ENCODE measurements around the gene CLSTN2. TPM values are rescaled to one million over a fixed set of nuclear protein-coding genes. Genes with fewer than 3 reads are reported as not detected.

The CLSTN2 gene
- total RNA-seq, 4 donors from 2014 or later, result 13.4 to 21.3 (median 19.4) TPM

- no peak overlapping the region for H3K4me3 ChIP-seq
- no peaks in the 10 kb centered on the region for H3K9me3 ChIP-seq
- no peak overlapping the region for H3K27ac ChIP-seq
- 57 to 74% methylated on average over 6 of the region's 6 CpGs for WGBS, 2 donors
- TF ChIP-seq POLR2A (IDR thresholded peaks at IDR 0.05) (no peak), EP300 (IDR thresholded peaks at IDR 0.05) (no peak)
- TF ChIP-seq, protein P1, sequence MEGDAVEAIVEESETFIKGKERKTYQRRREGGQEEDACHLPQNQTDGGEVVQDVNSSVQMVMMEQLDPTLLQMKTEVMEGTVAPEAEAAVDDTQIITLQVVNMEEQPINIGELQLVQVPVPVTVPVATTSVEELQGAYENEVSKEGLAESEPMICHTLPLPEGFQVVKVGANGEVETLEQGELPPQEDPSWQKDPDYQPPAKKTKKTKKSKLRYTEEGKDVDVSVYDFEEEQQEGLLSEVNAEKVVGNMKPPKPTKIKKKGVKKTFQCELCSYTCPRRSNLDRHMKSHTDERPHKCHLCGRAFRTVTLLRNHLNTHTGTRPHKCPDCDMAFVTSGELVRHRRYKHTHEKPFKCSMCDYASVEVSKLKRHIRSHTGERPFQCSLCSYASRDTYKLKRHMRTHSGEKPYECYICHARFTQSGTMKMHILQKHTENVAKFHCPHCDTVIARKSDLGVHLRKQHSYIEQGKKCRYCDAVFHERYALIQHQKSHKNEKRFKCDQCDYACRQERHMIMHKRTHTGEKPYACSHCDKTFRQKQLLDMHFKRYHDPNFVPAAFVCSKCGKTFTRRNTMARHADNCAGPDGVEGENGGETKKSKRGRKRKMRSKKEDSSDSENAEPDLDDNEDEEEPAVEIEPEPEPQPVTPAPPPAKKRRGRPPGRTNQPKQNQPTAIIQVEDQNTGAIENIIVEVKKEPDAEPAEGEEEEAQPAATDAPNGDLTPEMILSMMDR (IDR thresholded peaks at IDR 0.05), result peak in 1 of 5 experiments; percentile 6
- DNase-seq (ENCODE audit: low spot score in 2 of 2), result no peak
- H3K27me3 ChIP-seq, result no peaks in the 10 kb centered on the region
- no peaks in the 10 kb centered on the region for H3K4me1 ChIP-seq
- H3K36me3 ChIP-seq, result no peaks in the 10 kb centered on the region
These were observed 281.3 kb downstream of the CLSTN2 start for GRCh38 chr3:140216249-140216648.

GRCh38 chr3:140219291-140219690 lies 284.3 kb downstream of the CLSTN2 start:
- WGBS, 2 donors, result 89 to 90% methylated on average over 11 of the region's 11 CpGs
- no peak overlapping the region for H3K4me3 ChIP-seq
- H3K27ac ChIP-seq, result no peak overlapping the region
- H3K36me3 ChIP-seq, result no peaks in the 10 kb centered on the region
- no peaks in the 10 kb centered on the region for H3K4me1 ChIP-seq
- TF ChIP-seq, protein P1 (IDR thresholded peaks at IDR 0.05), result no peak
- TF ChIP-seq POLR2A (IDR thresholded peaks at IDR 0.05) (no peak), EP300 (IDR thresholded peaks at IDR 0.05) (no peak)
- H3K9me3 ChIP-seq, result no peaks in the 10 kb centered on the region
- no peaks in the 10 kb centered on the region for H3K27me3 ChIP-seq
- DNase-seq (ENCODE audit: low spot score in 2 of 2), result no peak

- no peak overlapping the region for H3K4me3 ChIP-seq
- no peaks in the 10 kb centered on the region for H3K36me3 ChIP-seq
- 67 to 74% methylated on average over 2 of the region's 2 CpGs for WGBS, 2 donors
- H3K27me3 ChIP-seq, result no peaks in the 10 kb centered on the region
- no peak overlapping the region for H3K27ac ChIP-seq
- DNase-seq (ENCODE audit: low spot score in 2 of 2), result no peak
- TF ChIP-seq POLR2A (IDR thresholded peaks at IDR 0.05), result no peak
- TF ChIP-seq, protein P1 (IDR thresholded peaks at IDR 0.05), result no peak
- no peak for TF ChIP-seq EP300 (IDR thresholded peaks at IDR 0.05)
- no peaks in the 10 kb centered on the region for H3K4me1 ChIP-seq
- no peaks in the 10 kb centered on the region for H3K9me3 ChIP-seq
These were observed 285.0 kb downstream of the CLSTN2 start for GRCh38 chr3:140219923-140220452.

GRCh38 chr3:140223197-140223596 lies 288.2 kb downstream of the CLSTN2 start:
- Histone ChIP-seq H3K4me3 (no peak overlapping the region), H3K27ac (no peak overlapping the region), H3K36me3 (no peaks in the 10 kb centered on the region), H3K4me1 (no peaks in the 10 kb centered on the region), H3K9me3 (peaks cover 0 to 9% (median 0%) of the 10 kb centered on the region in 4 donors), H3K27me3 (no peaks in the 10 kb centered on the region)
- TF ChIP-seq EP300 (IDR thresholded peaks at IDR 0.05), result no peak
- DNase-seq (ENCODE audit: low spot score in 2 of 2), result no peak
- 83 to 95% methylated on average over 4 of the region's 4 CpGs for WGBS, 2 donors

DNA sequence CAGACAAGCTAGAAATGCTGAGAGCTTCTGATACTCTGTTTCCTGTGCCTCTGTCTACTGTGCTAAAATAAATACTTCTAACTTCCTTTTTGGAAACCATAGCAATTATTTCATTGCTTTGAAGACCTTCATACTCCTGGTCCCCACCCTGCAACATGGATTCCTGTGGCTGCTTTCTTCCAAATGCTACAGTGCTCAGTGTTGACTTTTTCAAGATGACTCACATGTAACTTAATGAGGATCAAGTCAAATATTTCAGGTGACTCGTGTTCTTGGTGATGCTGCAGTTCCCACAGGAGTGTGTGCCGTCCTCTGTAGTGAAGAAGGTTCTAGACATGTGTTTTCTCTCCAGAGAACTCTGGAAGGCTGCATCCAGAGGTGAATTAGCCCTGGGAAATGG lies 288.6 kb downstream of the CLSTN2 start:
- Histone ChIP-seq H3K27ac (no peak overlapping the region), H3K27me3 (no peaks in the 10 kb centered on the region), H3K9me3 (peaks cover 0 to 12% (median 0%) of the 10 kb centered on the region in 4 donors), H3K4me1 (no peaks in the 10 kb centered on the region), H3K36me3 (no peaks in the 10 kb centered on the region), H3K4me3 (no peak overlapping the region)
- WGBS, 2 donors, result 50 to 84% methylated on average over 2 of the region's 2 CpGs
- DNase-seq (ENCODE audit: low spot score in 2 of 2), result no peak
- TF ChIP-seq EP300 (IDR thresholded peaks at IDR 0.05) (no peak), POLR2A (IDR thresholded peaks at IDR 0.05) (no peak)
- TF ChIP-seq, protein P1 (IDR thresholded peaks at IDR 0.05), result no peak

- Histone ChIP-seq H3K4me3 (no peak overlapping the region), H3K27me3 (no peaks in the 10 kb centered on the region), H3K4me1 (no peaks in the 10 kb centered on the region), H3K9me3 (peaks cover 0 to 16% (median 0%) of the 10 kb centered on the region in 4 donors), H3K36me3 (no peaks in the 10 kb centered on the region), H3K27ac (no peak overlapping the region)
- WGBS, 2 donors, result 79 to 94% methylated on average over 1 of the region's 1 CpG
- TF ChIP-seq, protein P1 (IDR thresholded peaks at IDR 0.05), result no peak
- TF ChIP-seq POLR2A (IDR thresholded peaks at IDR 0.05), result no peak
- no peak for DNase-seq (ENCODE audit: low spot score in 2 of 2)
These were observed 289.3 kb downstream of the CLSTN2 start for GRCh38 chr3:140224307-140224706.

All from tibial nerve (tissue), 4 donors.